ENCODE measurements around the gene SIPA1.

The SIPA1 gene

GRCh38 chr11:65607614-65608426 is 30.1 kb upstream of the SIPA1 start:
- DNase-seq (ENCODE audit: low spot score) = no peak

- DNase-seq (ENCODE audit: low spot score) = no peak
Observed at GRCh38 chr11:65609229-65609628, 28.7 kb upstream of the SIPA1 start.

GRCh38 chr11:65609665-65610064 is 28.2 kb upstream of the SIPA1 start:
- DNase-seq (ENCODE audit: low spot score) = no peak

- no peak for DNase-seq (ENCODE audit: low spot score)
Observed at GRCh38 chr11:65610404-65610803, 27.5 kb upstream of the SIPA1 start.

- DNase-seq (ENCODE audit: low spot score) = no peak
Observed at GRCh38 chr11:65611028-65611757, 26.7 kb upstream of the SIPA1 start.

- no peak for DNase-seq (ENCODE audit: low spot score)
Observed at GRCh38 chr11:65611758-65612603, 25.9 kb upstream of the SIPA1 start.

- DNase-seq (ENCODE audit: low spot score) = no peak
Observed at GRCh38 chr11:65612691-65613090, 25.2 kb upstream of the SIPA1 start.

- peak; percentile 62 for DNase-seq (ENCODE audit: low spot score)
Observed at GRCh38 chr11:65613091-65613928, 24.6 kb upstream of the SIPA1 start.

GRCh38 chr11:65615229-65615949 is 22.5 kb upstream of the SIPA1 start, which contains the start of gene PCNX3:
Gene PCNX3 (plus strand): TSS chr11:65615776. CDS start chr11:65616312, 536 bp downstream.
- peak; percentile 100 for DNase-seq (ENCODE audit: low spot score)

- no peak for DNase-seq (ENCODE audit: low spot score)
Observed at GRCh38 chr11:65615950-65616574, 21.8 kb upstream of the SIPA1 start.

GRCh38 chr11:65616575-65617001 is 21.3 kb upstream of the SIPA1 start:
- DNase-seq (ENCODE audit: low spot score) = no peak

GRCh38 chr11:65617136-65617850 is 20.6 kb upstream of the SIPA1 start:
- DNase-seq (ENCODE audit: low spot score) = no peak

GRCh38 chr11:65617990-65618751 is 19.7 kb upstream of the SIPA1 start:
- DNase-seq (ENCODE audit: low spot score) = no peak

GRCh38 chr11:65618763-65619162 is 19.1 kb upstream of the SIPA1 start:
- no peak for DNase-seq (ENCODE audit: low spot score)

GRCh38 chr11:65619281-65619928 is 18.5 kb upstream of the SIPA1 start:
- DNase-seq (ENCODE audit: low spot score) = no peak

- no peak for DNase-seq (ENCODE audit: low spot score)
Observed at GRCh38 chr11:65620666-65621065, 17.2 kb upstream of the SIPA1 start.

GRCh38 chr11:65621460-65621859 is 16.4 kb upstream of the SIPA1 start:
- DNase-seq (ENCODE audit: low spot score) = no peak

GRCh38 chr11:65622011-65622410 is 15.9 kb upstream of the SIPA1 start:
- no peak for DNase-seq (ENCODE audit: low spot score)

Measured in hepatic stellate cell (primary cell).